GM23248 (cell line): ENCODE measurements around the gene TNFRSF4. TPM values are rescaled to one million over a fixed set of nuclear protein-coding genes. Genes with fewer than 3 reads are reported as not detected.

Experiments
- DNase-seq: peaks from one replicate; pipeline ENCODE4 v3.0.0-alpha.2; 2015
- H2AFZ ChIP-seq: fragments of 200-600 bp; sonication (generic); 2 replicates; pipeline ENCODE4 v1.6.1; 2016; ENCODE audit warnings: antibody characterized with exemption
- H3F3A ChIP-seq: fragments of 200-600 bp; sonication (generic); 2 replicates; pipeline ENCODE4 v1.6.1; 2016; ENCODE audit warnings: mild to moderate bottlenecking, antibody characterized with exemption, mixed run types; ENCODE audit not compliant: insufficient read depth
- H3K27ac ChIP-seq: fragments of 200-600 bp; sonication (generic); 2 replicates; pipeline ENCODE4 v1.5.1; 2016; ENCODE audit warnings: mild to moderate bottlenecking
- H3K27me3 ChIP-seq: fragments of 200-600 bp; sonication (generic); replicated peaks from 2 replicates; pipeline ENCODE4 v1.6.1; 2016; ENCODE audit warnings: mild to moderate bottlenecking; ENCODE audit not compliant: insufficient read depth
- H3K36me3 ChIP-seq: fragments of 200-600 bp; sonication (generic); 2 replicates; pipeline ENCODE4 v1.6.1; 2016; ENCODE audit warnings: low read depth, mild to moderate bottlenecking
- H3K4me1 ChIP-seq: fragments of 200-600 bp; sonication (generic); 2 replicates; pipeline ENCODE4 v1.6.1; 2016; ENCODE audit warnings: mild to moderate bottlenecking; ENCODE audit not compliant: insufficient read depth
- H3K4me2 ChIP-seq: fragments of 200-600 bp; sonication (generic); one replicate; pipeline ENCODE4 v1.6.1; 2016; ENCODE audit warnings: mild to moderate bottlenecking; ENCODE audit not compliant: unreplicated experiment
- H3K4me3 ChIP-seq: fragments of 200-600 bp; sonication (generic); 2 replicates; pipeline ENCODE4 v1.5.1; 2016; ENCODE audit warnings: mild to moderate bottlenecking
- H3K79me2 ChIP-seq: fragments of 200-600 bp; sonication (generic); 2 replicates; pipeline ENCODE4 v1.6.1; 2016; ENCODE audit warnings: mild to moderate bottlenecking; ENCODE audit not compliant: insufficient read depth
- H3K9ac ChIP-seq: fragments of 200-600 bp; sonication (generic); 2 replicates; pipeline ENCODE4 v1.6.1; 2016; ENCODE audit warnings: mild to moderate bottlenecking
- H3K9me2 ChIP-seq: fragments of 200-600 bp; sonication (generic); 2 replicates; pipeline ENCODE4 v1.6.1; 2016; ENCODE audit warnings: mixed run types, mild to moderate bottlenecking, moderate library complexity; ENCODE audit not compliant: insufficient read depth
- H3K9me3 ChIP-seq: fragments of 200-600 bp; sonication (generic); one replicate; pipeline ENCODE4 v1.6.1; 2017; ENCODE audit warnings: low read depth
- H4K20me1 ChIP-seq: fragments of 200-600 bp; sonication (generic); 2 replicates; pipeline ENCODE4 v1.6.0; 2016; ENCODE audit not compliant: insufficient read depth
- EZH2 ChIP-seq: fragments of 200-600 bp; sonication (generic); IDR thresholded peaks from 2 replicates; pipeline ENCODE4 v1.6.1; 2018; ENCODE audit warnings: antibody characterized with exemption, mild to moderate bottlenecking; ENCODE audit not compliant: insufficient read depth, poor library complexity, severe bottlenecking
- EZH2phosphoT487 ChIP-seq: fragments of 200-600 bp; sonication (generic); IDR thresholded peaks from 2 replicates; pipeline ENCODE4 v1.6.1; 2018; ENCODE audit warnings: antibody characterized with exemption, moderate library complexity, mild to moderate bottlenecking, low read depth; ENCODE audit not compliant: insufficient read depth
- WGBS, 2 experiments: methylation state at CpG; one replicate each; pipeline ENCODE4 v1.1.6; 2015 to 2017; ENCODE audit warnings: low lambda C conversion rate in 2 of 2, low coverage in 1 of 2; ENCODE audit errors: missing lambda C conversion rate in 2 of 2; 5-methylcytosine and 5-hydroxymethylcytosine counted together
- in situ Hi-C: fragments of 300-500 bp; cut with MboI; formaldehyde crosslinking; loops from 2 replicates; pipeline ENCODE4 v1.15.0; 2020
- polyA plus RNA-seq: library from polyadenylated mRNA; unstranded; fragments of >200 nt; fragmentation: Nextera tagmentation; extraction: Ambion mirVana; gene quantifications from 2 replicates; pipeline ENCODE4 v1.2.1, GENCODE V29; 2016
- total RNA-seq: library from RNA; depleted of rRNA; stranded (reverse); fragments of >200 nt; shearing (Covaris generic); gene quantifications from 2 replicates; pipeline ENCODE4 v1.2.3, GENCODE V29; 2014

TNFRSF4 gene
- total and polyA plus RNA-seq, 2 experiments from 2014 or later = not detected

GRCh38 chr1:1255611-1256010, 41.7 kb upstream of the TNFRSF4 start:
- in situ Hi-C loops = no loop called here
- no peak for DNase-seq
- 90 to 92% methylated on average over 10 of the region's 10 CpGs for WGBS, 2 experiments

DNA sequence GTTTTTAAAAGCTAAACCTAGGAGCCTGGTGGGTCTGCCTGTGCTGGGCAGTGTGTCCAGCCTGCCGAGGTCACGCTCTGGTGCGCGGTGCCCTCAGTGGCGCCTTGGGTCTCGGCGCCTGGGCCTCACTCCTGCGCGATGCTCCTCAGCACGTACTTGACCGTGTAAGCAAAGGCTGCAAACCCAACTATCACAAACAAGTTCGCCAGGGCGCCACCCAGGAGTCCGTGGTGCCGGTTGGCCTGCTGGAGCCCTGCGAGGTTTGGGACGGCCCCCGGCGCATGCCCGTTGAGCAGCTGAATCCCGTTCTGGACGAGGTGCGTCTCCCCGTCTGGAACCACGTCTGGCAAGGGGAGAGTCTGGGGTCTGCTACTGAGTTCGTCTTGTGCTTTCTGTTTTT, 41.1 kb upstream of the TNFRSF4 start:
- Histone ChIP-seq H3K27ac (no peak overlapping the region), H3K36me3 (peaks cover 3% of the 10 kb centered on the region; the same call in 1 of the 2 replicates), H4K20me1 (no peaks in the 10 kb centered on the region), H3K9me2 (no peaks in the 10 kb centered on the region), H3K4me2 (no peak overlapping the region), H3K9ac (no peak overlapping the region), H3K4me3 (no peak overlapping the region), H2AFZ (no peak overlapping the region), H3K4me1 (no peaks in the 10 kb centered on the region), H3F3A (no peaks in the 10 kb centered on the region; the same call in 1 of the 2 replicates), H3K9me3 (no peaks in the 10 kb centered on the region), H3K79me2 (peaks cover 37% of the 10 kb centered on the region), H3K27me3 (no peaks in the 10 kb centered on the region)
- TF ChIP-seq EZH2 = no peak
- TF ChIP-seq EZH2phosphoT487 = no peak
- WGBS, 2 experiments = 95 to 96% methylated on average over 25 to 26 of the region's 26 CpGs
- in situ Hi-C loops = no loop called here
- no peak for DNase-seq

More at GRCh38 chr1:1255611-1256010, 41.7 kb upstream of the TNFRSF4 start:
- Histone ChIP-seq H3K4me1 (no peaks in the 10 kb centered on the region), H3K9me2 (no peaks in the 10 kb centered on the region), H3F3A (no peaks in the 10 kb centered on the region; the same call in 1 of the 2 replicates), H3K9me3 (no peaks in the 10 kb centered on the region), H3K79me2 (peaks cover 42% of the 10 kb centered on the region), H3K36me3 (peaks cover 3% of the 10 kb centered on the region; the same call in 1 of the 2 replicates), H4K20me1 (no peaks in the 10 kb centered on the region), H3K27me3 (no peaks in the 10 kb centered on the region), H3K4me2 (no peak overlapping the region), H2AFZ (no peak overlapping the region), H3K4me3 (no peak overlapping the region), H3K27ac (no peak overlapping the region), H3K9ac (no peak overlapping the region)
- TF ChIP-seq EZH2 (no peak), EZH2phosphoT487 (no peak)

- Histone ChIP-seq H3K36me3 (peaks cover 3% of the 10 kb centered on the region; the same call in 1 of the 2 replicates), H3K9me2 (no peaks in the 10 kb centered on the region), H3F3A (no peaks in the 10 kb centered on the region; the same call in 1 of the 2 replicates), H3K27ac (no peak overlapping the region), H2AFZ (no peak overlapping the region), H3K4me3 (no peak overlapping the region), H4K20me1 (no peaks in the 10 kb centered on the region), H3K9ac (no peak overlapping the region), H3K4me2 (no peak overlapping the region), H3K9me3 (no peaks in the 10 kb centered on the region), H3K79me2 (peaks cover 33% of the 10 kb centered on the region), H3K4me1 (no peaks in the 10 kb centered on the region), H3K27me3 (no peaks in the 10 kb centered on the region)
- no peak for DNase-seq
- 87 to 88% methylated on average over 20 to 21 of the region's 21 CpGs for WGBS, 2 experiments
- in situ Hi-C loops = no loop called here
- TF ChIP-seq EZH2 = no peak
These were observed 40.7 kb upstream of the TNFRSF4 start for GRCh38 chr1:1254667-1254998.

DNA sequence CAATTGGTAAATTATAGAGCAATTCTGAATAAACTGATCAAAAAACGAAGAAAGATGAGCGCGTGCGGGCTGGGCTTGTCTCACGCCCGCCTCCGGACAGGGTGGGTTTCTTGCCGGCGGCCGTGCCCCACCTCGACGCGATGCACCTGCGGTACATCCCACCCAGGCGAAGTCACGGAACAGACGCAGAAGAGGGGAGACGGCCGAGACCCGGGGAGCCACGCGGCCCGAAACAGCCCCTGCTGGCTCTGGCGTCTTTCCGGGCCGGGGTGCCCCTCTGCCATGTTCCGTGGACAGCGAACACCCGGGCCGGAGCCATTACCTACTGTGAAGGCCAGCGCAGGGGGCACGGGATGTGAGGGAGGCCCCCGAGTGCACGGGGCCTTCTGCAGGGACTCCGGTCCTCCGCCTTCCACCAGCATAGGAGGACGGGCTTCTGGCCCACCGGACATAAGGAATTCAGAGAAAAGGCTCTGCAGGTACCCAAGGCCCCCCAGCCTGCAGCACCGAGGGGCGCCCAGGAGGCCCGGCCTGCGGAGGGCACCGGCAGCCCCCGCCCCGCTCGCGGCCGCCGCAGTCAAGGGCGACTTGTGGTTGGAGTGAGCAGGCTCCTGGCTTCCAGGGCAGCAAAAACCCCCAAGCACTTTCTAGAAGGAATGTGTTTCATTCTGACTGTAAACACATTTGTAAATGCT, 40.2 kb upstream of the TNFRSF4 start:
- TF ChIP-seq EZH2 = no peak
- no peak for TF ChIP-seq EZH2phosphoT487
- H3K4me3 ChIP-seq = no peak overlapping the region
- no peak overlapping the region for H3K27ac ChIP-seq
- H3K79me2 ChIP-seq = peaks cover 28% of the 10 kb centered on the region
- H3K9me2 ChIP-seq = no peaks in the 10 kb centered on the region
- DNase-seq = no peak
- H3K4me2 ChIP-seq = no peak overlapping the region
- no peak overlapping the region for H3K9ac ChIP-seq
- H3K36me3 ChIP-seq = peaks cover 3% of the 10 kb centered on the region; the same call in 1 of the 2 replicates
- H3K9me3 ChIP-seq = no peaks in the 10 kb centered on the region
- WGBS, 2 experiments = 96 to 97% methylated on average over 44 to 50 of the region's 50 CpGs
- H4K20me1 ChIP-seq = no peaks in the 10 kb centered on the region
- in situ Hi-C loops = no loop called here
- no peaks in the 10 kb centered on the region for H3K27me3 ChIP-seq
- H3F3A ChIP-seq = no peaks in the 10 kb centered on the region; the same call in 1 of the 2 replicates
- H3K4me1 ChIP-seq = no peaks in the 10 kb centered on the region
- H2AFZ ChIP-seq = no peak overlapping the region
